Trophoblast cell (in vitro differentiated cells and primary cell): ENCODE measurements around the gene CDC42SE2.

ENCODE experiments used
- DNase-seq, 2 donors: peaks; one replicate each; pipeline ENCODE4 v3.0.0-alpha.2; 2016
- H2AFZ ChIP-seq: 2 replicates; pipeline ENCODE4 v1.6.1; 2013; ENCODE audit warnings: low read length, moderate library complexity, mild to moderate bottlenecking; ENCODE audit not compliant: insufficient read depth, poor library complexity
- H2AK5ac ChIP-seq: 2 replicates; pipeline ENCODE4 v1.6.1; 2013; ENCODE audit warnings: mild to moderate bottlenecking, low read length
- H2BK120ac ChIP-seq: 2 replicates; pipeline ENCODE4 v1.6.1; 2013; ENCODE audit warnings: low read length, mild to moderate bottlenecking, moderate library complexity; ENCODE audit not compliant: insufficient read depth, poor library complexity
- H2BK12ac ChIP-seq: 2 replicates; pipeline ENCODE4 v1.6.1; 2013; ENCODE audit warnings: mild to moderate bottlenecking, low read length, moderate library complexity
- H2BK5ac ChIP-seq: 2 replicates; pipeline ENCODE4 v1.6.1; 2013; ENCODE audit warnings: low read length, low read depth, moderate library complexity, mild to moderate bottlenecking; ENCODE audit not compliant: poor library complexity
- H3K14ac ChIP-seq: 2 replicates; pipeline ENCODE4 v1.6.1; 2013; ENCODE audit warnings: mild to moderate bottlenecking, low read length
- H3K18ac ChIP-seq: 2 replicates; pipeline ENCODE4 v1.6.1; 2013; ENCODE audit warnings: mild to moderate bottlenecking, low read length
- H3K23ac ChIP-seq: 2 replicates; pipeline ENCODE4 v1.6.1; 2013; ENCODE audit warnings: low read length
- H3K27ac ChIP-seq: 2 replicates; pipeline ENCODE4 v1.5.1; 2013; ENCODE audit warnings: low read depth, mild to moderate bottlenecking, inconsistent platforms, low read length, moderate library complexity
- H3K27me3 ChIP-seq: 2 replicates; pipeline ENCODE4 v1.6.1; 2013; ENCODE audit warnings: inconsistent platforms, mild to moderate bottlenecking, low read length, moderate library complexity; ENCODE audit not compliant: insufficient read depth
- H3K36me3 ChIP-seq, 2 experiments: 1 replicate in 1 of 2; 2 replicates in 1 of 2; pipeline ENCODE4 v1.6.1; 2013; ENCODE audit warnings: low read length in 2 of 2, mild to moderate bottlenecking in 2 of 2, moderate library complexity in 1 of 2; ENCODE audit not compliant: insufficient read depth in 2 of 2, control insufficient read depth in 1 of 2
- H3K4ac ChIP-seq: 2 replicates; pipeline ENCODE4 v1.6.1; 2013; ENCODE audit warnings: low read depth, mild to moderate bottlenecking, low read length, moderate library complexity
- H3K4me1 ChIP-seq, 2 experiments: 1 replicate in 1 of 2; 2 replicates in 1 of 2; pipeline ENCODE4 v1.6.1; 2013; ENCODE audit warnings: low read length in 2 of 2, mild to moderate bottlenecking in 2 of 2, moderate library complexity in 1 of 2; ENCODE audit not compliant: insufficient read depth in 2 of 2, control insufficient read depth in 1 of 2
- H3K4me2 ChIP-seq: 2 replicates; pipeline ENCODE4 v1.6.1; 2013; ENCODE audit warnings: inconsistent platforms, mild to moderate bottlenecking, low read length, moderate library complexity
- H3K4me3 ChIP-seq: 2 replicates; pipeline ENCODE4 v1.5.1; 2013; ENCODE audit warnings: mild to moderate bottlenecking, low read depth, low read length, inconsistent platforms
- H3K79me1 ChIP-seq: one replicate; pipeline ENCODE4 v1.6.1; 2013; ENCODE audit warnings: low read length
- H3K79me2 ChIP-seq: 2 replicates; pipeline ENCODE4 v1.6.1; 2013; ENCODE audit warnings: low read length, mild to moderate bottlenecking; ENCODE audit not compliant: control insufficient read depth, insufficient read depth, poor library complexity
- H3K9ac ChIP-seq: 2 replicates; pipeline ENCODE4 v1.6.1; 2013; ENCODE audit warnings: mild to moderate bottlenecking, low read length
- H3K9me3 ChIP-seq: 2 replicates; pipeline ENCODE4 v1.6.1; 2013; ENCODE audit warnings: low read depth, mild to moderate bottlenecking, control low read depth, inconsistent platforms, low read length; ENCODE audit not compliant: insufficient read depth
- H4K12ac ChIP-seq: 2 replicates; pipeline ENCODE4 v1.6.1; 2013; ENCODE audit warnings: low read depth, mild to moderate bottlenecking, low read length, moderate library complexity
- H4K8ac ChIP-seq: 2 replicates; pipeline ENCODE4 v1.6.1; 2013; ENCODE audit warnings: low read depth, mild to moderate bottlenecking, low read length, moderate library complexity
- H4K91ac ChIP-seq: one replicate; pipeline ENCODE4 v1.6.1; 2013; ENCODE audit warnings: low read depth, mild to moderate bottlenecking, low read length, moderate library complexity
- WGBS: extraction: QIAGEN DNeasy Blood & Tissue Kit; methylation state at CpG from one replicate; pipeline ENCODE4 v1.1.7; 2013; ENCODE audit warnings: missing lambda C conversion rate; ENCODE audit not compliant: insufficient read length, insufficient coverage; ENCODE audit errors: extremely low coverage; 5-methylcytosine and 5-hydroxymethylcytosine counted together

Gene CDC42SE2

DNA sequence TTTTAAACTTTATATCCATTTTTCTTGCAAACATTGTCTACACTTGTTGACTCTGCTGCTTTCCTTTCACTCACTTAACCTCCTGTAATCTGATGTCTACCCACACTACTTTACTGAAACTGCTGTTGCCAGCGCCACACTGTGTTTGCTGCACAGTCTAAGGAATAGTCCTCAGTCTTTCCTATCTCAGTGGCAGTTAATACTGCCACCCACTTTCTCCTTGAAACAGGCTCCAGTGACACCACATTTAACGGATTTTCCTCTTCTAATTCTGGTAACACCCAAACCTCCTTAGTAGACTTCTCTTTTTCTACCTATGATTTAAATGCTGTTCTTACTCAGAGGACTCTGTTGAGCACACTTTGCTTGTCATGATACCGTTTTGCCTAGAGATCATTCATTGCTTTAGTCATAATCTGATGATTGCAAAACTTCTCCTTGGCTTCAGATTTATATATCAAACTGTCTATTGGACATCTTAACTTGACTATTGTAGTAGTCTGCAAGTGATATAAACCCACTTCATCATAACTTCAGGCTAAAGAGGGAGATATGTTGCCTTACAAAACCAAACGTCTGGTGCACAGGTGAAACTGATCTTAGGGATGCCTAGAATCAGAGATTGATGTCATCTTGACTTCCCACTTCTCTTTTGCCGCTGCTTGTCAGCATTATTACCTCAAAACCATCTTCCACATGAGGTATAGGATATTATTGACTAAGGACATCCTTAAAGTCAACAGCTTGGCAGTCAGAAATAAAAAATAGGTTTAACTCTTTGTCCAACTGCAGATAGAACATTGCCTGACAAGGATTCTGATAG is 94.1 kb downstream of the CDC42SE2 start:
- H3K27ac ChIP-seq = no peak overlapping the region
- H2BK5ac ChIP-seq = no peak overlapping the region
- H3K27me3 ChIP-seq = no peaks in the 10 kb centered on the region
- H3K9me3 ChIP-seq = no peaks in the 10 kb centered on the region
- no peak overlapping the region for H2AFZ ChIP-seq
- no CpG with 5 or more reads among the region's 5 CpGs for WGBS
- no peak overlapping the region for H2BK12ac ChIP-seq
- H3K18ac ChIP-seq = no peak overlapping the region
- no peaks in the 10 kb centered on the region for H3K79me1 ChIP-seq
- no peak overlapping the region for H4K12ac ChIP-seq
- peaks cover 0 to 2% of the 10 kb centered on the region in 2 experiments for H3K36me3 ChIP-seq
- H3K79me2 ChIP-seq = no peaks in the 10 kb centered on the region
- H3K23ac ChIP-seq = no peak overlapping the region
- H3K4me1 ChIP-seq = no peaks in the 10 kb centered on the region
- H2AK5ac ChIP-seq = no peak overlapping the region
- H3K4me3 ChIP-seq = no peak overlapping the region
- H4K91ac ChIP-seq = no peak overlapping the region
- no peak overlapping the region for H3K14ac ChIP-seq
- H4K8ac ChIP-seq = no peak overlapping the region
- no peak overlapping the region for H3K4me2 ChIP-seq
- H3K4ac ChIP-seq = no peak overlapping the region
- no peak for DNase-seq
- H2BK120ac ChIP-seq = no peak overlapping the region
- no peak overlapping the region for H3K9ac ChIP-seq

DNA sequence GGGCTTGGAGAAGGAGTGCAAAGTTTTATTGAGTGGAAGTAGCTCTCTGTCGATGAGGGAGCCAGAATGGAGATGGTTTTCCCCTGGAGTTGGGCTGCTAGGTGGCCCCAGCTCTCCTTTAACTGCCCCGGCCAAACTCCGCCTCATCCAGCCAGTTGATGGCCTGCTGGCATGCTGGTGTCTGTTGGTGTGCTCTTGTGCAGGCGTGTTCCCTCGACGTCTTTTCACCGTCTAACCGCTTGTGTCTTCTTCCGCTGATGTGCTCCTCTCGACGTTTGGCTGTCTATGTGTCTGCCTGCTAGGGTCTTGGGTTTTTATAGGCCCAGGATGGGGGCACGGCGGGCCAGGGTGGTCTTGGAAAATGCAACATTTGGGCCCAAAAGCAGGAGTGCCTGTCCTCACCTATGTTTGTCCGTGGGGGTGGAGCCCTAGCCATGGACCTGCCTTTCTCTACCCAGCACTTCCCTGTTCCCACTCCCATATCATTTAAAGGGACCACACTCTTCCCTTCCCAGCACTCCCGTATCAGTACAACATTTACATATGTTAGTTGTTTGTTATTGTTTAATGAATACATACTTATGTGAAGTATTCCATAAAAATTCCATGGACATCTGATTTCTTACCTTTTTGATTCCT is 97.9 kb downstream of the CDC42SE2 start:
- H3K4me1 ChIP-seq = no peaks in the 10 kb centered on the region
- no peak overlapping the region for H2AK5ac ChIP-seq
- no peak overlapping the region for H3K4me3 ChIP-seq

DNA sequence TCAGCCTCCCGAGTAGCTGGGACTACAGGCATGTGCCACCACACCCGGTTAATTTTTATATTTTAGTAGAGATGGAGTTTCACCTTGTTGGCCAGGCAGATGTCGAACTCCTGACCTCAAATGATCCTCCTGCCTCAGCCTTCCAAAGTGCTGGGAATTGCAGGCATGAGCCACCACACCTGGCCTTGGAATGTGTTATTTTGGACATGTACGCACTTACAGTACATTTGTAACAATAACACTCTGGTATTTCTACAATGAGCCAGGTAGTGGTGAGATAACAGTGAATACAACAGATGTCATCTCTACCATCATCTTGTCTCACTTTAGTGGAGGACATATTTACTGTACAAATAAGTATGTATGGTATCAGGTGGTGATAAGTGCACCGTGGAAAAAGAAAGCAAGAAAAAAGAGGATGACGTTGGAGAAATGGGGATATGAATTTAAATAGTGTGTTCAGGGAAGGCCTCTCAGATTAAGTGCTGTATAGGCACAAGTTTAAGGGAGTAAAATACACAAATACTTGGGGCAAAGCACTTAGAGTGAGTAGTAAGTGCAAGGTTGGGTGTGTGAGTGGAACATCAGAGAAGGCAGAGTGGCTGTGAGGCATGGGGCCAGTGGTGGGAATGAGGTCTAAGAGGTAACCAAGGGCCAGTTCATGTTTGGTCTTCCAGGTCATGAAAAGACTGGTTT is 100.1 kb downstream of the CDC42SE2 start:
- no peaks in the 10 kb centered on the region for H3K79me2 ChIP-seq
- H4K8ac ChIP-seq = no peak overlapping the region
- H2AFZ ChIP-seq = no peak overlapping the region
- WGBS = 100% methylated on average over 2 of the region's 6 CpGs
- peaks cover 0 to 2% of the 10 kb centered on the region in 2 experiments for H3K36me3 ChIP-seq
- H3K23ac ChIP-seq = no peak overlapping the region
- no peak overlapping the region for H4K12ac ChIP-seq
- H3K27me3 ChIP-seq = no peaks in the 10 kb centered on the region
- no peaks in the 10 kb centered on the region for H3K79me1 ChIP-seq
- H3K9ac ChIP-seq = no peak overlapping the region
- H2BK120ac ChIP-seq = no peak overlapping the region
- H3K9me3 ChIP-seq = no peaks in the 10 kb centered on the region
- peak overlapping the region; percentile 27 for H3K4me3 ChIP-seq
- no peak overlapping the region for H4K91ac ChIP-seq
- no peak overlapping the region for H2BK12ac ChIP-seq
- H2BK5ac ChIP-seq = no peak overlapping the region
- no peak overlapping the region for H3K4me2 ChIP-seq
- no peaks in the 10 kb centered on the region for H3K4me1 ChIP-seq
- peak; percentile 90 to 97 for DNase-seq
- H2AK5ac ChIP-seq = no peak overlapping the region
- no peak overlapping the region for H3K27ac ChIP-seq
- no peak overlapping the region for H3K14ac ChIP-seq
- no peak overlapping the region for H3K18ac ChIP-seq
- H3K4ac ChIP-seq = no peak overlapping the region

More for the DNA sequence above, 97.9 kb downstream of the CDC42SE2 start:
- H3K18ac ChIP-seq = peak overlapping the region; percentile 37
- no peak overlapping the region for H3K4ac ChIP-seq
- H3K79me2 ChIP-seq = no peaks in the 10 kb centered on the region
- H3K4me2 ChIP-seq = no peak overlapping the region
- H2BK12ac ChIP-seq = no peak overlapping the region
- no peaks in the 10 kb centered on the region for H3K27me3 ChIP-seq
- no peak for DNase-seq
- H3K27ac ChIP-seq = no peak overlapping the region
- H4K8ac ChIP-seq = no peak overlapping the region
- no peak overlapping the region for H3K23ac ChIP-seq
- no peak overlapping the region for H3K14ac ChIP-seq
- H3K36me3 ChIP-seq = peaks cover 0 to 2% of the 10 kb centered on the region in 2 experiments
- H4K91ac ChIP-seq = no peak overlapping the region
- no peak overlapping the region for H2BK120ac ChIP-seq
- H3K9me3 ChIP-seq = no peaks in the 10 kb centered on the region
- H3K79me1 ChIP-seq = no peaks in the 10 kb centered on the region
- no peak overlapping the region for H4K12ac ChIP-seq
- no CpG with 5 or more reads among the region's 15 CpGs for WGBS
- no peak overlapping the region for H3K9ac ChIP-seq
- no peak overlapping the region for H2AFZ ChIP-seq
- no peak overlapping the region for H2BK5ac ChIP-seq

DNA sequence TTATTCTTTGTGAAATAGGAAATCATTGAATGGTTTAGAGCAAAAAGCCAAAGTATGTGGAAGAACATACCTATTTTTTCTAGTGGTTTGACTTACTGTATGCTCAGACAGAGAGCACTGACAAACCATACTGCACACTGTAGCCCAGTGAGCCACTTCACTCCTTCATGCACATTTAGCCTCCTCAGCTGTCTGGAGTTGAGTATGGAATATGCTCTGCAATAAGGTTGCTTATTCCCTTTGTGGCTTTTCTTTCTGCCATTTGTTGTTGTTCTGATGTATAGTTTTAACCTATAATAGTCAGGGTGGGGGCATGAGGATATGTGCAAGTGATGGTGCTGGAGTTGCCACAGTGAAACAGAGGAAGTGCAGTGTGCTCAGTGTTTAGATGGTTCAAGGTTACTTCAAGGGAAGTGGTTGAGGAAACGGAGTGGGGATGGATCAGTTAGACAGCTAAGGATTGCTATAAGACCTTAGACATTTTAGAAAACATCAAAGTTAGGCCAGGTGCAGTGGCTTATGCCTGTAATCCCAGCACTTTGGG is 100.7 kb downstream of the CDC42SE2 start:
- Histone ChIP-seq H4K12ac (no peak overlapping the region), H3K4me3 (no peak overlapping the region), H2BK5ac (no peak overlapping the region), H3K4ac (no peak overlapping the region), H3K18ac (no peak overlapping the region), H3K23ac (no peak overlapping the region), H3K4me2 (no peak overlapping the region), H3K9ac (no peak overlapping the region), H3K9me3 (no peaks in the 10 kb centered on the region), H2BK12ac (no peak overlapping the region), H2AFZ (no peak overlapping the region), H3K79me2 (no peaks in the 10 kb centered on the region), H2BK120ac (no peak overlapping the region), H3K27ac (no peak overlapping the region), H4K8ac (no peak overlapping the region), H3K27me3 (no peaks in the 10 kb centered on the region), H3K14ac (no peak overlapping the region), H4K91ac (no peak overlapping the region), H3K79me1 (no peaks in the 10 kb centered on the region), H3K4me1 (no peaks in the 10 kb centered on the region), H3K36me3 (no peaks in the 10 kb centered on the region), H2AK5ac (no peak overlapping the region)
- no CpG with 5 or more reads among the region's 1 CpG for WGBS
- no peak for DNase-seq
